GM08714 (cell line): Measurements from ENCODE around the gene HPSE2.

Experiments used
- H3K4me3 ChIP-seq: fragments of 200-500 bp; sonication (Bioruptor generic); 2 replicates; pipeline ENCODE4 v1.5.1; 2014; ENCODE audit warnings: mild to moderate bottlenecking, low read length, inconsistent platforms
- ZNF274 ChIP-seq: IDR thresholded peaks from 2 replicates; pipeline ENCODE4 v1.6.1; 2012; ENCODE audit warnings: mild to moderate bottlenecking, low read depth, low read length

Gene HPSE2

DNA sequence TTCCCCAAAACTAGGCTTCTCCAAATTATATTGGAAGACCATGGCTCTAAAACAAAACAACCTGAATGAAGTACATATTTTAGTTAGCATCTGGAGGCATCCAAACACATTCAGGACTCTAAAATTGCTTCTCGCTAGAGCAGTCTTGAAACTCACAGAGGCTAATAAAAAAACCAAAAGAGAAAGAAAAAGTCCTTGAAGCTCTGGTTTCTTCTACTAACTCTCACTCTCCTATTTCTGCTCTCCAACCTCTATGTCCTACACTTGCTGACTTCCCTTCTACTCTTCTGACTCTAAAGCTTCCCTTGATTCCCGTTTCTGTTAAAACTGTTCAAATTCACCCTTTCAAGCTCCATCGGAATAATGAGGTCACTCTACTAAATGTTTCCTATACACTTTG lies 418.3 kb downstream of the HPSE2 start:
- no peak for TF ChIP-seq ZNF274
- H3K4me3 ChIP-seq = no peak overlapping the region

DNA sequence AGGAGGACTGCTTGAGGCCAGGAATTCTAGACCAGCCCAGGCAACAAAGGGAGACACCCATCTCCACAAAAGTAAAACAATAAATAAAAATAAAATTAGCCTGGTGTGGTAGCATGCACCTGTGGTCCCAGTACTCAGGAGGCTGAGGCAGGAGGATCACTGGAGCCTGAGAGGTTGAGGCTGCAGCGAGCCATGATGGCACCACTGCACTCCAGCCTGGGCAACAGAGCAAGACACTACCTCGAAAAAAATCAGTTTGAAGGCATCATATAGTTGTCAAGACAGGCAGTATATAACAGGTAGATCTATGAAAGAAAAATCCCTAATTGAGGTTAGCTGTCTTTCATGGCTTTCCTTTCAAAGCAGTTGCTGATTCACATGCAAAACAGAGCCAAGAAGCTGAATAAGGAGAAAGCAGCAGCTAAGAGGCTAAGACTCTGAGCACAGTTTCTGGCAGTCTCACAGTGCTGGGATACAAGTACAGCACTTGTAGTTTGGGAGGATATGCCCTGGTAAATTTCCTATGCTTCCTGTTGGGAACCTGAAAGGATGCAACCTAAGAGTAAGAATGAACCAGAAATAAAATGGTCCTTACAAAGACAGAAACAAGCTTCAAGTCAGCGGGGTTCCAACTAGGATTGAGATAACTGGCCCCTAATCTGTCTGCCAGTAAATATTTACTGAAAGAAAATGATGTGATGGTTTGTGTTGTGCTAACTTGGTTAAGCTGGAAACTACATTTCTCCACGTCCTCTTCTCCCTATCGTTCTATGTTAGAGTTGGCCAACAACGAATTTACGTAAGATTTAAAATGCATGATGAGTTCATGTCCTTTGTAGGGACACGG lies 420.4 kb downstream of the HPSE2 start:
- no peak for TF ChIP-seq ZNF274
- no peak overlapping the region for H3K4me3 ChIP-seq

DNA sequence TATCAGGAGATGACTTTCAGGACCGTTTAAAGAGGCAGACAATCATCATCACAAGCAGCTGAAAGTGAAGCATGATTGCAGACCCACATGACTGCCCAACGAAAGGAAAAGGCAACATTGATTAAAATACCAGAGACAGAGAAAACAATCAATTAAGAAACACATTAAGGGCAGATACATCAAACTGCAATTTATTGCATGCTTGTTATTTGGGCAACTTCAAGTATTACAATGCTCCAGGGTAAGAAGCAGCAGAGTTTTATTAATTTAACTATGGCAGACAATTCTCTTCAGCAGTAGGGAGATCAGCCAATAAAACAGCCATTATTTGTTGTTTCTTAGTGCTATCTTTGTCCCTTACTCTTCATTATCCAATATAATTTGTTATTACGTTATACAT lies 421.2 kb downstream of the HPSE2 start:
- no peak for TF ChIP-seq ZNF274
- no peak overlapping the region for H3K4me3 ChIP-seq

DNA sequence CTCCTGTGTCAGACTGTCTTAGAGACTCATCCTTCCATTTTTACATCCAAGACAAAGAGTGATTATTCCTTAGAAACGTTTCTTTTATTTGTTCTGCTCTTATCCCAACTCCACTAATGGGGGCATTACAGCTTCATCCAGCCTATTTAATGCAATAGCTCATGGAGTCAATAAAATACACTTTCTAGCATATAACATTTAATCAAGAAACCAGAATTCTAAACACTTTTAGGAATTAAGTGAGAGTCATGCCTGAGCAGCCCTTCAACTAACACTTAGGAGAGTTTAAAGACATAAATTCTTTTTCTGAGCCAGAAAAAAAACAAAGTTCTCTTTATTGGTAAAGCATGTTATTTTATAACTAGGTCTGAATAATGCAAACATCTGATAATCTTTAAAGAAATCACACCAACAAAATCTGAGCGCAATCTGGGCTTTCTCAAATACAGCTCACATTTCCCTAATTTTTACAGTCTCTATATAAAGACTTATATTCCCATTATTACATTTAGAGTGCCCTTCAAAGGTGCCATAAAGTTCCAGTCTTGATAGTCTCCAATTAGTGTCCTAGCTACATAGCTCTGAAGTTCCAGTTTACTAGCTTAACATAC lies 427.3 kb downstream of the HPSE2 start:
- TF ChIP-seq ZNF274 = no peak
- H3K4me3 ChIP-seq = no peak overlapping the region

DNA sequence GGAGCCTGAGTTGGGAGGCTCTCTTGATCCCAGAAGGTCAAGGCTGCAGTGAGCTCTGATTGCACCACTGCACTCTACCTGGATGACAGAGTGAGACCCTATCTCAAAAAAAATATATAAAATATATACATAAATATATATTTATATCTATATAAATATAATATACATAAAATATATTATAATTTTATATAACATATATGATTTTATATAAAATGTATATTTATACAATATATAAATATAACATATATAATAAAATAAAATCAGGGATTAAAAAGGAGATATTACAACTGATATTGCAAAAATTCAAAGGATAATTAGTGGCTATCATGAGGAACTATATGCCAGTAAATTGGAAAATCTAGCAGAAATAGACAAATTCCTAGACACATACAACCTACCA lies 435.4 kb downstream of the HPSE2 start:
- no peak overlapping the region for H3K4me3 ChIP-seq
- TF ChIP-seq ZNF274 = no peak

DNA sequence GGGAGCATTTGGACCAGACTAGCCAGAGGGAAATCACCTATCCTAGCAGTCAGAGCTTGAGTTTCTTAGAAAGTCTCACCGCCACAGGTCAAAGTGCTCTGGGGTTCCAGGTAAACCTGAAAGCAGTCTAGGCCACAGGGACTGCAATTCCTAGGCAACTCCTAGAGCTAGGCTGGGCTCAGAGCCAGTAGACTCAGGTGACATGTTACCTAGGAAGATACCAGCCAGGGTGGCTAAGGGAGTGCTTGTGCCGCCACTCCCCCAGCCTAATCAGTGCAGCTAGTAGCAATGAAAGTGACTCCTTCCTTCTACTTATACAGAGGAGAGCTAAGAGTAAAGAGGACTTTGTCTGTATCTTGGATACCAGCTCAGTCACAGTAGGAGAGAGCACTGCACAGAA lies 440.2 kb downstream of the HPSE2 start:
- TF ChIP-seq ZNF274 = no peak
- no peak overlapping the region for H3K4me3 ChIP-seq

DNA sequence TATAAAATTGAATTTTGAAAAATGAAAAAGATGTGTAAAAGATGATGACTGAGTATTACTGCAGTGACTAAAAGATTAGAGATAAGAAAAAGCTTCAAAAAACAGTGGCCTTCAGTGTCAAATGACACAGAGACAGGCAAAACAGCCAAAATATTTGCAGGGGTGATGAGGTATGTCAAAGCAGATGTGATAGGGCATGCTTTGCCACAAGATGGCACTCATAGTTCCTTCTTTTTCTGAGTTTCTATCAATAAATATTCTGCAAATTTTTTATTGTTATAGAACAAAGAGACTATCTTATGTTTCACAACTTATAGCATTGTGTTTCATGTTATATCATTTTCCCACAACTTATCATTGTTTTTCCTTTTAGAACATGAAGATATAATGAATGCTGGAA lies 444.8 kb downstream of the HPSE2 start:
- no peak overlapping the region for H3K4me3 ChIP-seq
- TF ChIP-seq ZNF274 = no peak

DNA sequence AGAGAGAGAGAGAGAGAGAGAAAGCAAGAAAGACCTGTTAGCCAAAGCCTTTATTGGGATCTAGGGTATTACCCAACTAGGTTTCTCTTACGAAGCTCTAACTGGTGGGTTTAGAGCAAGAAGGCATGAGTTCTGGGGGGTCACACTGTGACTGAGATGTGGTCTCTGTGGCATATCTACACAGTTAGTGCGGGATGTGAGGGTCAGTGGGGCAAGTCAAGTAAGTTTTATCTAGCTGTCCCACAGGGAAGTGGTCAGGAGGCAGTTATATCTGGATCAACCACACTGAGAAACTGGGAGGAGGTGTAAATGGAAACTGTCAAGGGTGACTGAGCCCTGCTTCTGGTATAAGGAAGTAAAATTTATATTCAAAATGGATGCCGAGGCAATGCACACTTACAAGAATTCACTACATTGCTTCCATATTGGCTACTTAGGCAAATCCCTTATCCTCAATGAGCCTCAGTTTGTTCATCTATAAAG lies 457.3 kb downstream of the HPSE2 start:
- H3K4me3 ChIP-seq = no peak overlapping the region
- no peak for TF ChIP-seq ZNF274

DNA sequence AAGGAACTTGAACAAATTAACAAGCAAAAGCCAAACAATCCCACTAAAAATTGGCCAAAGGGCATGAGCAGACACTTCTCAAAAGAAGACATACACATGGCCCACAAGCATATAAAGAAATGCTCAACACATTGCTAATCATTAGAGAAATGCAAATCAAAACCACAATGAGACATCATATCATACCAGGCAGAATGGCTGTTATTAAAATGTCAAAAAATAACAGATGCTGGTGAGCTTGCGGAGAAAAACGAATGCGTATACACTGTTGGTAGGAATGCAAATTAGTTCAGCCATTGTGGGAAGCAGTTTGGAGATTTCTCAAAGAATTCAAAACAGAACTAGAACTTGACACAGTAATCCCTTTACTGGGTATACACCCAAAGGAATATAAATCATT lies 477.2 kb downstream of the HPSE2 start:
- TF ChIP-seq ZNF274 = no peak

DNA sequence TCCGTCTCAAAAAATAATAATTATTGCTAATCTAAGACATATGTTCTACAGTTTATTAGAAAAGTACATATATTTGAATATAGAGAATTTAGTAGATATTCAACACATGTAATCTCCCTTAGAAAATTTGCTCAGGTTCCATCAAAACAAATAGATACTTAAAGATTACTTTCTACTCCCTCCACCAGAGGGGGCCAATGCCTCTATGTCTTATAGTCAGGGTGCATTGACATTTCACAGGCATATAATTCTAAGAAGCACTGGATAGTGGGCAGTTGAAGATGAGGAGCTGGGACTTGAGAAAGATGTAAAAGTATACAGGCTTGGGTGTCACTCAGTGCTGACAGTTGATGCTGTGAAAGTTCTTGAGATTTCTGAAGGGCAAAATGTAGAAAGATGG lies 487.4 kb downstream of the HPSE2 start:
- TF ChIP-seq ZNF274 = no peak
- no peak overlapping the region for H3K4me3 ChIP-seq

More for the DNA sequence above, 477.2 kb downstream of the HPSE2 start:
- no peak overlapping the region for H3K4me3 ChIP-seq

DNA sequence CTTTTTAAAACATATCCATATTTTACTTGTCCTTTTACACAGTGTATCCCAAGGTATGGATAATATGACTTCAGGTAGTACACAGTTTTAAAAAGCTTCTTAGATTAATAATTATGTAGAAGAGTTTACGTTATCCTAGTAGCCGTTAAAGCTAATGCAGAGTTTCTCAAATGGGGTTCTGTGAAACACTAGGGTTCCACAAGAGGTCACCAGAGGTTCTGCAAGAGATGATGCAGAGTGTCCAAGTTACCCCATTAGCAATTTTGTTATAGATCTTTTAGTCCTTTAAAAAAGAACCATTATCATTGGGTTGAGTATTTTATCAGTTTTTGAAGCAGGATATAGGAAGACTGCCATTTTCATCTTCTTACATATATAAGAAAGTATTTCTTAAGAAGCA lies 490.0 kb downstream of the HPSE2 start:
- H3K4me3 ChIP-seq = no peak overlapping the region
- no peak for TF ChIP-seq ZNF274

DNA sequence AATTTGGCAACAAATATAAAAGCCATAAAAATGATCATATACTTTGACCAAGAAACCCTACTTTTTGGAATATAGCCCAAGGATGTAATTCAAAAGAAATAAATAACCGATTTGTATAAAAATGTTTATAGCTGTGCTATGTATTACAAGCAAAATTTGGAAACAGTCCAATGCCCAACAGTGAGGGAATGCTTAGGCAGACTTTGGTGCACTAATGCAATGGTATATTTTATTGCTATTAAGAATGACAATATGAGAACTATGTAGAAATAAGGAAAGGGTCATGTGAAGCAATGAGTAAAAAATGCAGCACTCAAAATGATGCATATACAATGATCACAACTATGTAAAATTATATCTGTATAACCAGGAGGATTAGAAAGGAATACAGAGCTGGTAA lies 515.1 kb downstream of the HPSE2 start:
- H3K4me3 ChIP-seq = no peak overlapping the region
- TF ChIP-seq ZNF274 = no peak

DNA sequence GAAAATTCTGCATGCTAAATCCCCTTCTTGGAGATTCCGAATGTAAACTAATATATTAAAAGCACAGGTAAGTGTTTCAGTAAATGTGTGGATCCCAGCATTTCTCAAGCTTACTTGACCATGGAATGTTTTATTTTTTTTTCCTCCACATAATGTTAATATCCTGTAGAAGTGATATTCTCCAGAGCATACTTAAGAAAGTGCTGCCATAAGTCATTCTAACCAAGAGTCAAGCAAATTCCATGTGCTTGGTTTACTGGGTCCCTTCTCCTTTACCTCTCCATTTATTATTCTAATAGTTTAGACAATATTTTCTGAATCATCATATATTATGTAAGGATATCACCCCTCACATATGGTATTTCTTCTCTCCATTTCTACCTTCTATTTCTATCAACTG lies 522.1 kb downstream of the HPSE2 start:
- TF ChIP-seq ZNF274 = no peak
- H3K4me3 ChIP-seq = no peak overlapping the region

DNA sequence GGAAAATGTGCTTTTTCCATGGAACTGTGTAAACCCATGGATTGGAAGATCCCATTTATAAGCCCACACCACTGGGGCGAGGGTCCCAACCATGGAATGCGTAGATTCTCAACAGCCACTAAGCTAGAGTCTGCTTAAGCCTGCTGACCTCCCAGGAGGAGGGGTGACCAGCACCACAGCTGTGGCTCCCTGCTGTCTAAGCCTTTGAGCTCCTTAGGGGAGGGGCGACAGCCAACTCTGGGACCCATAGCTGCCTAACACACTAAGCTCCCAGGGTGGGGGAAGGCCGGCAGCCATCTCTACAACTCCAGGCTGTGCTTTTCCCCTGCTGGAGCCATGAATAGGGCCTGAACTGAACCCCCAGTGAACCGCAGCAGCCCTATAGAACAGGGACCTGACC lies 539.1 kb downstream of the HPSE2 start:
- TF ChIP-seq ZNF274 = no peak
- no peak overlapping the region for H3K4me3 ChIP-seq

DNA sequence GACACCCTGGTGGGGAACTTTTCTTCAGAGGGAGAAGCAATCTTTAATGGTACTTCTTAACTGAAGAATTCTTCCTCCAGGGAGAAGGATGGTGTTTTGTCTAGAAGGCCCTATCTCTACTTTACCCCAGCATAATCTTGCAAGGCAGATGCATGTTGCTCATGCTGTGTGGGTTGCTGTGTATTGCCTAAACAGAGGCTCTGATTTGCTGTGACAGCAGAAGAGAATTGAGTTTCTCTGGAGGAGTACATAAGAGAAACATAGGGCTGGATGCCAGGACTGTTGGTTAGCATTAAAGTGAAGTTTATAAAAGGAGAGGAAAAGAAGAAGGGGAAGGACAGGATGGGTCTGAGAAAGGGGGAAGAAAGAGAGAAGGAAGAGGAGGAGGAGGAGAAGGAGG lies 540.8 kb downstream of the HPSE2 start:
- no peak overlapping the region for H3K4me3 ChIP-seq
- TF ChIP-seq ZNF274 = no peak
